H9 (cell line): Measurements from ENCODE around the gene ZNRF4. TPM values are rescaled to one million over a fixed set of nuclear protein-coding genes. Genes with fewer than 3 reads are reported as not detected.

Source experiments
- DNase-seq: peaks from one replicate; pipeline ENCODE4 v3.0.0-alpha.2; 2017
- H2AFZ ChIP-seq: one replicate; pipeline ENCODE4 v1.6.1; 2013; ENCODE audit warnings: mild to moderate bottlenecking, low read length, control low read depth, moderate library complexity
- H2AK5ac ChIP-seq: 2 replicates; pipeline ENCODE4 v1.6.1; 2013; ENCODE audit warnings: low read length, control low read depth, mixed read lengths; ENCODE audit not compliant: insufficient read length
- H2BK120ac ChIP-seq: one replicate; pipeline ENCODE4 v1.6.1; 2013; ENCODE audit warnings: low read depth, mild to moderate bottlenecking, low read length, control low read depth, inconsistent platforms; ENCODE audit not compliant: poor library complexity, severe bottlenecking
- H2BK12ac ChIP-seq: 2 replicates; pipeline ENCODE4 v1.6.1; 2013; ENCODE audit warnings: low read length, control low read depth, mixed read lengths, low read depth; ENCODE audit not compliant: insufficient read length
- H2BK15ac ChIP-seq: 2 replicates; pipeline ENCODE4 v1.6.1; 2013; ENCODE audit warnings: low read depth, low read length, control low read depth
- H2BK20ac ChIP-seq: one replicate; pipeline ENCODE4 v1.6.1; 2013; ENCODE audit warnings: low read depth, mild to moderate bottlenecking, low read length, control low read depth, inconsistent platforms; ENCODE audit not compliant: poor library complexity, severe bottlenecking
- H2BK5ac ChIP-seq: 2 replicates; pipeline ENCODE4 v1.6.1; 2013; ENCODE audit warnings: low read length, control low read depth, mixed read lengths; ENCODE audit not compliant: insufficient read length
- H3K14ac ChIP-seq: 2 replicates; pipeline ENCODE4 v1.6.1; 2013; ENCODE audit warnings: low read length, control low read depth; ENCODE audit not compliant: insufficient read depth
- H3K18ac ChIP-seq: 2 replicates; pipeline ENCODE4 v1.6.1; 2013; ENCODE audit warnings: low read depth, mild to moderate bottlenecking, mixed read lengths, low read length, control low read depth; ENCODE audit not compliant: insufficient read length
- H3K23ac ChIP-seq: 2 replicates; pipeline ENCODE4 v1.6.1; 2013; ENCODE audit warnings: low read length, control low read depth, mixed read lengths, low read depth; ENCODE audit not compliant: insufficient read length
- H3K23me2 ChIP-seq: 2 replicates; pipeline ENCODE4 v1.6.1; 2013; ENCODE audit warnings: low read depth, mild to moderate bottlenecking, mixed read lengths, low read length, control low read depth; ENCODE audit not compliant: insufficient read length, poor library complexity, severe bottlenecking
- H3K27ac ChIP-seq: 2 replicates; pipeline ENCODE4 v1.5.1; 2013; ENCODE audit warnings: low read length, control low read depth, mixed read lengths, low read depth; ENCODE audit not compliant: insufficient read length
- H3K27me3 ChIP-seq: 2 replicates; pipeline ENCODE4 v1.6.1; 2013; ENCODE audit warnings: low read length, control low read depth, inconsistent platforms; ENCODE audit not compliant: insufficient read depth
- H3K4ac ChIP-seq: 2 replicates; pipeline ENCODE4 v1.6.1; 2013; ENCODE audit warnings: low read depth, mild to moderate bottlenecking, control low read depth, inconsistent platforms, low read length, moderate library complexity
- H3K4me1 ChIP-seq: 2 replicates; pipeline ENCODE4 v1.6.1; 2013; ENCODE audit warnings: low read length, control low read depth, inconsistent platforms; ENCODE audit not compliant: insufficient read depth
- H3K4me2 ChIP-seq: 2 replicates; pipeline ENCODE4 v1.6.1; 2013; ENCODE audit warnings: low read length, control low read depth, mixed read lengths; ENCODE audit not compliant: insufficient read length, insufficient read depth
- H3K56ac ChIP-seq: 2 replicates; pipeline ENCODE4 v1.6.1; 2013; ENCODE audit warnings: low read depth, mild to moderate bottlenecking, mixed read lengths, low read length, control low read depth; ENCODE audit not compliant: insufficient read length
- H3K79me1 ChIP-seq: 2 replicates; pipeline ENCODE4 v1.6.1; 2013; ENCODE audit warnings: low read depth, mild to moderate bottlenecking, moderate library complexity, low read length, control low read depth, inconsistent platforms; ENCODE audit not compliant: insufficient read depth, poor library complexity, severe bottlenecking
- H3K79me2 ChIP-seq: 2 replicates; pipeline ENCODE4 v1.6.1; 2013; ENCODE audit warnings: low read length, control low read depth, inconsistent platforms; ENCODE audit not compliant: insufficient read depth
- H3K9ac ChIP-seq: 2 replicates; pipeline ENCODE4 v1.6.1; 2013; ENCODE audit warnings: low read length, control low read depth, mixed read lengths; ENCODE audit not compliant: insufficient read length; ENCODE audit errors: extremely low read depth
- H3K9me3 ChIP-seq: one replicate; pipeline ENCODE4 v1.6.1; 2013; ENCODE audit warnings: low read depth, low read length, inconsistent platforms; ENCODE audit not compliant: control insufficient read depth
- H3T11ph ChIP-seq: one replicate; pipeline ENCODE4 v1.6.1; 2013; ENCODE audit warnings: mild to moderate bottlenecking, low read length, control low read depth, inconsistent platforms
- H4K20me1 ChIP-seq: one replicate; pipeline ENCODE4 v1.6.1; 2013; ENCODE audit not compliant: control insufficient read depth, insufficient read length, insufficient read depth
- H4K5ac ChIP-seq: 2 replicates; pipeline ENCODE4 v1.6.1; 2013; ENCODE audit warnings: low read depth, mild to moderate bottlenecking, mixed read lengths, low read length, control low read depth; ENCODE audit not compliant: insufficient read length
- H4K8ac ChIP-seq: replicated peaks from 2 replicates; pipeline ENCODE4 v1.6.1; 2013; ENCODE audit warnings: low read length, control low read depth, mixed read lengths, low read depth; ENCODE audit not compliant: insufficient read length
- H4K91ac ChIP-seq: 2 replicates; pipeline ENCODE4 v1.6.1; 2013; ENCODE audit warnings: low read depth, mild to moderate bottlenecking, moderate library complexity, mixed read lengths, low read length, control low read depth; ENCODE audit not compliant: insufficient read length
- H3K27ac Mint-ChIP-seq, 3 experiments: 2 replicates in 2 of 3; 3 replicates in 1 of 3; pipeline ENCODE4 v1.8.0; 2020 to 2021; ENCODE audit warnings: mixed read lengths in 3 of 3, mild to moderate bottlenecking in 1 of 3, moderate library complexity in 1 of 3
- H3K27me3 Mint-ChIP-seq: 2 replicates; pipeline ENCODE4 v1.8.0; 2021; ENCODE audit warnings: low read depth, mild to moderate bottlenecking, moderate library complexity, mixed read lengths
- H3K36me3 Mint-ChIP-seq, 3 experiments: 2 replicates in 2 of 3; 3 replicates in 1 of 3; pipeline ENCODE4 v1.8.0; 2020 to 2021; ENCODE audit warnings: low read depth in 3 of 3, mixed read lengths in 3 of 3; ENCODE audit not compliant: insufficient read depth in 1 of 3
- H3K4me1 Mint-ChIP-seq, 2 experiments: 2 replicates each; pipeline ENCODE4 v1.8.0; 2020; ENCODE audit warnings: mixed read lengths in 2 of 2
- H3K4me3 Mint-ChIP-seq, 2 experiments: 2 replicates in 1 of 2; 3 replicates in 1 of 2; pipeline ENCODE4 v1.8.0; 2020 to 2021; ENCODE audit warnings: mild to moderate bottlenecking in 2 of 2, mixed read lengths in 2 of 2, moderate library complexity in 1 of 2
- H3K9me3 Mint-ChIP-seq, 2 experiments: 2 replicates in 1 of 2; 3 replicates in 1 of 2; pipeline ENCODE4 v1.8.0; 2020; ENCODE audit warnings: mild to moderate bottlenecking in 2 of 2, mixed read lengths in 2 of 2, moderate library complexity in 1 of 2
- CTCF ChIP-seq: fragments of 200-600 bp; sonication (generic); conservative IDR thresholded peaks from 3 replicates; pipeline ENCODE4 v1.8.0; 2021; ENCODE audit warnings: antibody characterized with exemption, mild to moderate bottlenecking
- WGBS: extraction: QIAGEN DNeasy Blood & Tissue Kit; methylation state at CpG from one replicate; pipeline ENCODE4 v1.1.7; 2013; ENCODE audit warnings: missing lambda C conversion rate, low lambda C conversion rate, mixed read lengths; ENCODE audit not compliant: insufficient read length; ENCODE audit errors: extremely low coverage; 5-methylcytosine and 5-hydroxymethylcytosine counted together
- total RNA-seq: library from RNA; stranded (reverse); gene quantifications from 2 replicates; pipeline ENCODE4 v1.2.1, GENCODE V29; 2021

ZNRF4 gene
- total RNA-seq, 1 experiment from 2014 or later: not detected

- no peak overlapping the region for H3K23ac ChIP-seq
- Mint-ChIP-seq H3K4me1 (no peaks in the 10 kb centered on the region), H3K27me3 (peaks cover 59% of the 10 kb centered on the region), H3K36me3 (no peaks in the 10 kb centered on the region; a peak in 2 of 7 replicates), H3K9me3 (peaks cover 8% of the 10 kb centered on the region in 2 experiments; a peak in 4 of 5 replicates), H3K4me3 (no peak overlapping the region), H3K27ac (no peak overlapping the region)
- no peak overlapping the region for H2AK5ac ChIP-seq
- H2AFZ ChIP-seq: no peak overlapping the region
- H3K9ac ChIP-seq: no peak overlapping the region
- H3K9me3 ChIP-seq: no peaks in the 10 kb centered on the region
- no peaks in the 10 kb centered on the region for H3K27me3 ChIP-seq
- no peak for DNase-seq
- H4K5ac ChIP-seq: no peak overlapping the region
- H3K23me2 ChIP-seq: no peaks in the 10 kb centered on the region
- no peak overlapping the region for H3K18ac ChIP-seq
- H4K20me1 ChIP-seq: no peaks in the 10 kb centered on the region
- no peaks in the 10 kb centered on the region for H3K79me2 ChIP-seq
- no peaks in the 10 kb centered on the region for H3K79me1 ChIP-seq
- H3K56ac ChIP-seq: no peak overlapping the region
- no peak overlapping the region for H2BK15ac ChIP-seq
- no peak overlapping the region for H3T11ph ChIP-seq
- H2BK5ac ChIP-seq: no peak overlapping the region
- H4K91ac ChIP-seq: no peak overlapping the region
- no peak overlapping the region for H2BK12ac ChIP-seq
- no CpG with 5 or more reads among the region's 3 CpGs for WGBS
- no peak overlapping the region for H3K4ac ChIP-seq
- no peaks in the 10 kb centered on the region for H3K4me1 ChIP-seq
- no peak overlapping the region for H3K14ac ChIP-seq
- H2BK120ac ChIP-seq: no peak overlapping the region
- no peak overlapping the region for H3K27ac ChIP-seq
- no peak overlapping the region for H2BK20ac ChIP-seq
- H4K8ac ChIP-seq: no peak overlapping the region
- no peak for TF ChIP-seq CTCF
- H3K4me2 ChIP-seq: no peak overlapping the region
Measured at GRCh38 chr19:5460748-5461147, 5.5 kb downstream of the ZNRF4 start.
